HG02798 (cell line): ENCODE measurements around the gene MUC5B.

Experiments
- ATAC-seq: cut with Tn5 transposase; IDR thresholded peaks from one replicate; pipeline ENCODE4 v1.9.1; 2021; ENCODE audit warnings: mild to moderate bottlenecking; ENCODE audit not compliant: unreplicated experiment, poor library complexity

Gene MUC5B

GRCh38 chr11:1292644-1293618 is 70.1 kb downstream of the MUC5B start:
- ATAC-seq, result no peak

GRCh38 chr11:1293619-1294015 is 70.8 kb downstream of the MUC5B start:
- no peak for ATAC-seq

- ATAC-seq, result no peak
Measured at GRCh38 chr11:1295086-1295485, 72.2 kb downstream of the MUC5B start.

GRCh38 chr11:1295591-1295990 is 72.7 kb downstream of the MUC5B start:
- ATAC-seq, result no peak

GRCh38 chr11:1296287-1296686 is 73.4 kb downstream of the MUC5B start:
- ATAC-seq, result no peak

- ATAC-seq, result no peak
Measured at GRCh38 chr11:1297011-1297575, 74.2 kb downstream of the MUC5B start.

- ATAC-seq, result no peak
Measured at GRCh38 chr11:1297576-1298473, 75.0 kb downstream of the MUC5B start.

- ATAC-seq, result no peak
Measured at GRCh38 chr11:1298695-1299492, 76.0 kb downstream of the MUC5B start.

GRCh38 chr11:1299621-1300020 is 76.8 kb downstream of the MUC5B start:
- no peak for ATAC-seq

- no peak for ATAC-seq
Measured at GRCh38 chr11:1300121-1300520, 77.3 kb downstream of the MUC5B start.

- no peak for ATAC-seq
Measured at GRCh38 chr11:1300569-1301187, 77.8 kb downstream of the MUC5B start.

GRCh38 chr11:1301220-1302000 is 78.5 kb downstream of the MUC5B start:
- no peak for ATAC-seq

- ATAC-seq, result no peak
Measured at GRCh38 chr11:1302041-1302460, 79.2 kb downstream of the MUC5B start.

GRCh38 chr11:1302461-1303125 is 79.7 kb downstream of the MUC5B start:
- no peak for ATAC-seq

- ATAC-seq, result no peak
Measured at GRCh38 chr11:1303126-1303821, 80.4 kb downstream of the MUC5B start.

GRCh38 chr11:1303973-1304372 is 81.1 kb downstream of the MUC5B start:
- ATAC-seq, result no peak

- no peak for ATAC-seq
Measured at GRCh38 chr11:1304380-1304779, 81.5 kb downstream of the MUC5B start.

- no peak for ATAC-seq
Measured at GRCh38 chr11:1305063-1305495, 82.2 kb downstream of the MUC5B start.
